MV-4-11 (cell line): ENCODE results near the gene DNAJC11.
A peak's percentile ranks its signal among the peaks of the same experiment; 100 is the strongest.
"Not testable (repeated sequence)": the region's sequence is repeated elsewhere in the genome, so short reads cannot be mapped to it uniquely, and the experiment has no call there.

Experiments
- DNase-seq: peaks from one replicate; lab custom pipeline; 2025; lab: John Stamatoyannopoulos, UW

Gene DNAJC11, protein sequence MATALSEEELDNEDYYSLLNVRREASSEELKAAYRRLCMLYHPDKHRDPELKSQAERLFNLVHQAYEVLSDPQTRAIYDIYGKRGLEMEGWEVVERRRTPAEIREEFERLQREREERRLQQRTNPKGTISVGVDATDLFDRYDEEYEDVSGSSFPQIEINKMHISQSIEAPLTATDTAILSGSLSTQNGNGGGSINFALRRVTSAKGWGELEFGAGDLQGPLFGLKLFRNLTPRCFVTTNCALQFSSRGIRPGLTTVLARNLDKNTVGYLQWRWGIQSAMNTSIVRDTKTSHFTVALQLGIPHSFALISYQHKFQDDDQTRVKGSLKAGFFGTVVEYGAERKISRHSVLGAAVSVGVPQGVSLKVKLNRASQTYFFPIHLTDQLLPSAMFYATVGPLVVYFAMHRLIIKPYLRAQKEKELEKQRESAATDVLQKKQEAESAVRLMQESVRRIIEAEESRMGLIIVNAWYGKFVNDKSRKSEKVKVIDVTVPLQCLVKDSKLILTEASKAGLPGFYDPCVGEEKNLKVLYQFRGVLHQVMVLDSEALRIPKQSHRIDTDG

DNA sequence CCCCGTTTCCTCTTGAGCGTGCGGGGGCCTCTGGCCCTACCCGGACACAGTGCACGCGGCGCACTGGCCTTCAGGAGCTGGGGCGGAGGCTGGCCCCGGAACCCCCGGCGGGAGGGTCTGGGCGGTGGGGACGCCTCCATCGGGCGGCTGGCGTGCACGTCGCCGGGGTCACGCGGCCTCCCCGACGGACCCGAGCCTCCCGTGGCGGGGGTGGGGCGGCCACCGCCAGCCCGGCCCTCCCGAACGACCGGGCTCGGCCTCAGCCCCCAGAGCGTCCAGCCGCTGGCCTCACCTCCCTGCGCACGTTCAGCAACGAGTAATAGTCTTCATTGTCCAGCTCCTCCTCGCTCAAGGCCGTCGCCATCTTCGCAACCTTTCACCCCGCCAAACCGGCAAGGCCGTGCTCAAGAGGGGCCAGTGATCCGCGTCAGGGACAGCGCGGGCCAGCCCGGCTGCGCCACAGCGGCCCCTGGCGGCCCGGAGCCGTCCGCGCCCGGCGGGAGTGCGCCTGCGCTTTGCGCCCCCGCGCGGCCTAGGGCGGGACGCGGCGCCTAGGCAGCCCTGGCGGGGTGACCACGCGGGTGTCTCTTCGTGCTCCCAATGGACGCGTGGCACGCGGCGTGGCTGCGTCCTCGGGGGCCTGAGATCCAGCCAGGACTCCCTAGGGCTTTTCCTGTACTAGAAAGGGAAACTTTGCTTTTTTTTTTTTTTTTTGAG, at the start of gene DNAJC11:
DNAJC11 (minus strand) TSS at position 380 of the 717 bp plus-strand sequence; CDS start at position 364, 16 bp downstream.
- peak; percentile 78 for DNase-seq

DNA sequence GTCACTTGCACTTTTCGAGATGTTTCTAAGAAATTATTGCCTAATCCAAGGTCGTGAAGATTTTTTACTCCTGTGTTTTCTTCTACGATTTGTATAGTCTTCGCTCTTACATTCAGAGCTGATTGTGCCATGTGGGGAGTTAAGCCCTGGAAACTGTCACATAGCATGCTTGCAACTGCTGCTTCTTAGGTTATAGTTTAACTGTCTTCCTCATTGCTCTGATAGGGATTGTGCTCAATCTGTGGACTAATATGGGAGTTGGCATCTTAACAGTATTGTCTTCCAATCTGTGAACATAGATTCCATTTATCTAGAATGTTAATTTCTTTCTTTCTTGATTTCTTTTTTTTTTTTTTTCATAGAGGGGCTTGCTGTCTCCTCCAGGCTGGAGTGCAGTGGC, 48.9 kb upstream of the DNAJC11 start:
- DNase-seq, result peak; percentile 13

DNA sequence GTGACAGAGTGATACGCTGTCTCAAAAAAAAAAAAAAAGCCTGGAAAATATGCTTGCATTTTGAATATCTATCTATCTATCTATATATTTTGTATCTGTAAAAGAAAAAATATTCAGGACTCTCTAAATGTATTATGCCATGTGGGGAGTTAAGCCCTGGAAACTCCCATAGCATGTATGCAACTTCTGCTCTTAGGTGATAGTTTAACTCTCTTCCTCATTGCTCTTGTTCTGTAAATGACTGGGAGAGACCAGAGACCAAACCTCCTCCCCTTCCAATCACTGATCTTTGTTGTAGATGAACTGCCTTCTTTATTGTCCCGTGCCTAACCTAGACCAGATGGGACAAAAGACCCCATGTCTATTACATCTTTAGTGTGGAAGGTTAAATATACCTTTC, 46.1 kb upstream of the DNAJC11 start:
- DNase-seq, result peak; percentile 51

DNA sequence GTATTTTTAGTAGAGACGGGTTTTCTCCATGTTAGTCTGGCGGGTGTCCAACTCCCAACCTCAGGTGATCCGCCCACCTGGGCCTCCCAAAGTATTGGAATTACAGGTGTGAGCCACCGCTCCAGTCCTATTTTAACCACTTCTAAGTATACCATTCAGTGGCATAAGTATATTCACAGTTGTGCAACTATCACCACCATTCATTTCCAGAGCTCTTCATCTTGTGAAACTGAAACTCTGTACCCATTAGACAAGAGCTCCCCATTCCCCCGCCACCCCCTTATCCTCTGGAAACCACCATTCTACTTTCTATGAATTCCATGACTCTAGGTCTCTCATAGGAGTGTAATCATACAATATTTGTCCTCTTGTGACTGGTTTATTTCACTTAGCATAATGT, 43.5 kb upstream of the DNAJC11 start:
- peak; percentile 77 for DNase-seq

DNA sequence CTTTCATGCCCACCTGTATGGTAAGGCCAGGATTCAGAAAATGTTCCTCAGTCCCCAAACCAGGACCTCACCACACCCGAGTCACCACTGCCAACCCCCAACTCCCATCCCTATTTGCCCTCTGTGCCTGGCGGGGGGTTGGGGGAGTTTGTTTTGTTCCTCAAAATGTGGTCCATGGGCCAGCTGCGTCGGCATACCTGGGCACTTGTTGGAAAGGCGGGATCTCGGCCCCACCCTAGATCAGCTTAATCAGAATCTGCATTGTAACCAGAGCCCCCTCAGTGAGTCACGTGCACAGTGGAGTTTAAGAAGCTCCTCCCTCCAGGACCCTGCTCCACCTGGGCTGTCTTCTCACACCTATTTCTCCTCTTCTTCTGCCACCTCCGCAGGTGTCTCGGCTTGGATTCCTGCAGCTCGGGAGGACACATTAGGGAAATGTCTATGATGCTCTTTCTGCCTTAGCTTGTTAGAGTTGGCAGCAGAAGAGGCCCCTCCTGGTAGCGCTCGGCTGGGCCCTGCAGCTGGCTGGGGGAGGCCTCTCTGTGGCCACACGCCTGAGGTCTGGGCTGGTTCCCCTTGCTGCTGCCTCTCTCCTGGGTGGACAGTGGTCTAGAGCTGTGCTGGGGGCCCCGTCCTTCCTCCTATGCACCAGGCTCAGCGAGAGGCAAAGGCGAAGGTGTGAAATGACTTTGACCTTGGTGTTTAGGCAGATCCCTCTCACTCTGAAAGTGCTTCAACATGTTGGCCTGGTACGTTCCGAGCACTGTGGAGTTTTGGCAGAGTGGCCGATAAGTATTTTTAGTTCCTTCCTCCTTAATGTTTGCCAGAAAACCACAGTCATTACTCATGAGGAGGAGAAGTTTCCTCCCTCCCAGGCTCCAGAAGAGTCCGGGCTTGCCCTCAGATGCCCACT, 41.8 kb upstream of the DNAJC11 start:
- peak; percentile 93 for DNase-seq

DNA sequence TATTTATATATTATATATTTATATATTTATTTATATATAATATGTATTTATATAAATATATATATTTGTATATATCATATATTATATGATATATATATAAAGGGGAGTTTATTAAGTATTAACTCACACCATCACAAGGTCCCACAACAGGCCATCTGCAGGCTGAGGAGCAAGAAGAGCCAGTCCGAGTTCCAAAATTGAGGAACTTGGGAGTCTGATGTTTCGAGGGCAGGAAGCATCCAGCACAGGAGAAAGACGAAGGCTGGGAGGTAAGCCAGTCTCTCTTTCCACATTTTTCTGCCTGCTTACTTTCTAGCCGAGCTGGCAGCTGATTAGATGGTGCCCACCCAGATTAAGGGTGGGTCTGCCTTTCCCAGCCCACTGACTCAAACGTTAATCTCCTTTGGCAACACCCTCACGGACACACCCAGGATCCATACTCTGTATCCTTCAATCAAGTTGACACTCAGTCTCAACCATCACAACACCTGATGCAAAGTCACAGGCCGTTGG, 41.1 kb upstream of the DNAJC11 start:
- DNase-seq, result peak; percentile 28

DNA sequence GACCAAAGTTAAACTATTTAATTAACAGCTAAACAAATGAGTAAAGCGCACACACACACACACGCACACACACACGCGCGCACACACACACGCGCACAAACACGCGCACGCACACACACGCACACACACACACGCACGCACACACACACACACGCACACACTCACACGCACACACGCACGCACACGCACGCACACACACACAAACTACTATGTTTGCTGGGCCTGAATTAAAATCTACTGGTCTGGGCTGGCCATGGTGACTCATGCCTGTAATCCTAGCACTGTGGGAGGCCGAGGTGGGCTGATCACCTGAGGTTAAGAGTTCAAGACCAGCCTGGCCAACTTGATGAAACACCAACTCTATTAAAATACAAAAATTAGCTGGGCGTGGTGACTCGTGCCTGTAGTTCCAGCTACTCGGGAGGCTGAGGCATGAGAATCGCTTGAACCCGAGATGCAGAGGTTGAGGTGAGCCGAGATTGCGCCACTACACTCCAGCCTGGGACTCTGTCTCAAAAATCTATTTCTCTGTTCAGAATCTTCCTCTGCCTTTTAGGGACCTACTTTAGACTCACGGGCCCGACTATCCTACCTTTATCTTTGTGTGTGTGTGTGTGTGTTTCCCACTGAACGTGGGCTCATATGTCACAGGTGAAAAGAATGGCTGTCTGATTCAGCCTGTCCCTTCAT, 37.5 kb upstream of the DNAJC11 start:
- DNase-seq, result no peak

DNA sequence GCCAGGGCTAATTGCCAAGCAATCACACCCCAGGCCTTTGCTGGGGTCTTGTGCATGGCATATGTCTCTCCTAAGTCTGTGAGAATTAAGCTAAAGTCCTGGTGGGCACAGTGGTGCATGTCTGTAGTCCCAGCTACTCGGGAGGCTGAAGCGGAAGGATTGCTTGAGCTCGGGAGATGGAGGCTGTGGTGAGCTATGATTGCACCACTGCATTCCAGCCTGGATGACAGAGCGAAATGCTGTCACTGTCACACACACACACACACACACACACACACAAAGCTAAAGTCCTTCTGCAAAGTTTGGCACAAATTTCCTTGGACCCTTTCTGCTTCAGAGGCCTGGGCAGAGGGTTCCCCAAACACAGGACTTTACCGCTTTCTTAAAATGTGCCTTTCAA, 31.3 kb upstream of the DNAJC11 start:
- no peak for DNase-seq

DNA sequence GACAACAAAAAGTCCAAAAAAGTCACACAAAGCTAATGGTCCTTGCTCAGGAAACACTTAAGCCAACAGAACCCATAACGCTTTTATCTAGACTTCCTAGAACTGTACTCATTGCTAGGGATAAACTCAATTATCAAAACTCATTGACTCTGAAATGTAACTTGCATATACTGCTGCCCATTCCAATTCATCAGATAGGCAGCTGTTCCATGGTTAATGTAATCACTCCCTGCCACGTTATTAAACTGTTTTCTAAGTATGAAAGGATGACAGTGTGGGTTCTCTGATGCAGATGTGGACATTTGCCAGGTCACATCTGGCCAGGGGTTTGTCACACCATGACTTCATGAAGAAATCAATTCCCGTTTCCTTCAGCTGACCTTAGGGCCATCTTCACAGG, 30.3 kb upstream of the DNAJC11 start:
- DNase-seq, result no peak

DNA sequence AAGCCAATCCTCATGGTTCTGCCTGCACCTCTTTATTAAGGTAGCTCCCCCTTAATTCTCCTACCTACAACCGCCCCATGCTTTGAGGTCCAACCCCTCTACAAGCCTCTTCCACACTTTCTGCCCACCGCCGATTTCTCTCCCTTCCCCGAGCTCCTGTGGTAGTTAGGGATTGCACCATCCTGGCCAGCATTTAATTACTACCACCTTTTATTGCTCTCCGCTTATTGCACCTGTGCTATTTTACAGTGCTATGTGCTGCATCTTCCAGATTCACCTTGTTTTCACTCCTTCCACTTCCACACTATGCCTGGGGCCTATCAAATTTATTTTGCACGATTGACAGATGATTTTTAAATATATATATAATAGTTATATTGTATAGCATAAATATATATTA, 29.3 kb upstream of the DNAJC11 start:
- DNase-seq, result no peak

DNA sequence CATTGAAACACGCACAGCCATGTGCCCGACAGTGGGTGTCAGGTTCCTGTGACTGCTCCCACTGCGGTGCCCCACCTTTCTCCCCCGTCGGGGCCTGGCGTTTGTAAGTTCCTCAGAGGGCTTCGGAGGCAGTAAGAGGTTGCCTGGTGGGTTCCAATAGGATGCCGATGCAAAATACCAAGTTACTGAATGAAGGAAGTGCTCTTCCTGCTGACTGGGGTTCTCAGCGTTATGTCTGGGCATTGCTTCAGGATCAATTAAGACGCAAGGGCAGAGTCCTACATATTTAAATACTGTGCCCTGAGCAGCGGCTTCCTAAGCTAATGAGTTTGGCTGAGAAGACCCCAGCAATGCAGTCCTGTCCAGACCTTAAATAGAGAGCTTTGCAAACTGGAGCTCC, 28.9 kb upstream of the DNAJC11 start:
- DNase-seq, result no peak

DNA sequence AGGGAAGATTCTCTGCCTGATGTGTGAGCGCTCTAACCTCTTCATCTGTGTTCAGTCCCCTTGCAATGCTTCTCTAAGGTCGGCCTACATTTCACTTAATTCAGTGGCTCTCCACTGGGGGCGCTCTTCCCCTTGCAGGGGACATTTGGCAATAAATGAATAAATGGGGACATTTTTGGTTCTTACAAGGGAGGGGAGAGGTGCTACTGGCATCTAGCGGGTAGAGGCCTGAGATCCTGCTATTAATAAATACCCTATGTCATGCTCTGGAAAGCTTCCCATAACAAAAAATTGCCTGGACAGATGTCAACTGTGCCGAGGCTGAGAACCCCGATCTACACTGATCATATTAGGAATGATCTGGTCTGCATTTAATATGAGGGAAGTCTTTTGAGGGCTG, 25.9 kb upstream of the DNAJC11 start:
- peak; percentile 74 for DNase-seq

DNA sequence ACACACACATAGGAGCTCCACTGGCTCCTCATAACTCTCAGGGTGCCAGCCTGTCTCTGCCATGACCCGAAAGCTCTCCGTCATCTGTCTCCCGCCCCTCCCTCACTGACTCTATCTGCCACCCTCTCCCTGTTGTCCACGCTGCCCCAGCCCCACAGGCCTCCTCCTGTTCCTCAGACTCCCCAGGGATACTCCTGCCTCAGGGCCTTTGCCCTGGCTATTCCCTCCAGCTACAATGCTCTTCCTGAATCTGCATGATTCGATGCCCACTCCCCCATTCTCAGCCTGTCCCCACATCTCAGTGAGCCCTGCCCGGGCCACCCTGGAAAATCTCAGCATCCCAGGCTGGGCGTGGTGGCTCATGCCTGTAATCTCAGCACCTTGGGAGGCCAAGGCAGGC, 24.6 kb upstream of the DNAJC11 start:
- no peak for DNase-seq

DNA sequence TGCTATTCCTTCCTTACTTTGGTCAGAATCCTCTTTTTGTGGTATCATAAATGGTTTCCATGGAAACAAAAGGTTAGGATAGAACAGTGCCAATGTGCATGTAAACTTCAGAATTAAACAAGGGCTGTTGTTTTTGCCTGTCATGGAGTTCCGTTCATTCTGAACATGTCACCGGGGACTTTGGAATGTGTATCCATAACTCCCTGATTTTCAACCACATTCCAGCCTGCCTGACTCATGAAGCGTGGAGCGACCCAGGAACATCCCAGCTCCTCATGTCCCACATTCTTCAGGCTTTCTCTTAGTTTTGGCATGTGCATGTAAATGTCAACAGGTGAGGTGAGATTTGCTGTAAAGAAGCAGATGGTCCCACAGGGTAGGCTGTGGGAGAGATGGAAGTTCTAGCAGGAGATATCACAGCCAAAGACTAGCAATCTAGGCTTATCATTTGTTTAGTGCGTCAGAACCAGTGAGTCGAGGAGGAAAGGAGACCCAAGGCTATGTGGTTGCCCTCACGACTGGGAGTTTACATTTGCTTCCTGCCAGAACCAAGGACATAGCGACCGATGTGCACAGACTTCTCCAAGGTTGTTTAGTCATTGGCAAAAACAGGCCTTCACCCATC, 23.0 kb upstream of the DNAJC11 start:
- no peak for DNase-seq

DNA sequence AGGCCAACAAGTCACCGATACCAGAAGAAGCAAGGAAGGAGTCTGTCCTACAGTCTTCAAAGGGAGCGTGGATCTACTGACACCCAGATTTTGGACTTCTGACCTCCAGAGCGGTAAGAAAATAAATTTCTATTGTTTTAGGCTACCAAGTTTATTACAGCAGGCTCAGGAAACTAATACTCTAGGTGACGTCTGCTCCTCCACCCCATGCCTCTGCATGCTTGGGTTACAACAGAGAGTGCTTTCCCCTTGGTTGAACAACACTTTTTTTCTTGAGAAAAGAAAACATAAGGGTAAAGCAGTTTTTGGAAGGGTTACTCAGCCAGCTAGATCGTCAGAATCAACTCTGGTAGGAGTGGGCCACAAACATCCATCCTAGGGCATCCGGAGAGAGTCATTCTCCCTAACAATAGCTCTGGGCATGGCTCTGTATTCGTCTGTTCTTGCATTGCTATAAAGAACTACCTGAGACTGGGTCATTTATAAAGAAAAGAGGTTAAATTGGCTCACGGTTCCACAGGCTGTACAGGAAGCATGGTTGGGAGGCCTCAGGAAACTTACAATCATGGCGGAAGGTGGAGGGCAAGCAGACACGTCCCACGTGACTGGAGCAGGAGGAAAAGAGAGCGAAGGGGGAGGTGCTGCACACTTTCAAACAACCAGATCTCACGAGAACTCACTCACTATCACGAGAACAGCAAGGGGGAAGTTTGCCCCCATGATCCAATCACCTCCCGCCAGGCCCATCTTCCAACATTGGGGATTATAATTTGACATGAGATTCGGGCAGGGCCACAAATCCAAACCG, 22.2 kb upstream of the DNAJC11 start:
- no peak for DNase-seq

DNA sequence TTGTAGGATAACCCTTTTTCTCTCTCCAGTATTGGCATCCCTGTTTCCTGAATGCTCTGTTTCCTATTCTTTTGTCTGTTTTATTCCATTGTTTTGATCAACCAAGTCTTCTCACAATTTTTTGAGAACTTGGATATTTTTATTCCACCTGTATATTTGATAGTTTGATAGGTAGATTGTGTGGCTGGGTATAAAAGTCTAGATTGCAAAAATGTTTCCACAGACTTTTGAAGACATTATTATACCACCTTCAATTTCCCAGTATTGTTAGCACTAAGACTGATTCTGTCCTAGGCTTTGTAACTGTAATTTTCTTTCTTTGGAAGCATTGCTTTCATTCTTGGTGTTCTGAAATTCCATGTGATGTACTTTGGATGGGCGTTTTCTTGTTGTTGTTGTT, 9.6 kb upstream of the DNAJC11 start:
- no peak for DNase-seq

DNA sequence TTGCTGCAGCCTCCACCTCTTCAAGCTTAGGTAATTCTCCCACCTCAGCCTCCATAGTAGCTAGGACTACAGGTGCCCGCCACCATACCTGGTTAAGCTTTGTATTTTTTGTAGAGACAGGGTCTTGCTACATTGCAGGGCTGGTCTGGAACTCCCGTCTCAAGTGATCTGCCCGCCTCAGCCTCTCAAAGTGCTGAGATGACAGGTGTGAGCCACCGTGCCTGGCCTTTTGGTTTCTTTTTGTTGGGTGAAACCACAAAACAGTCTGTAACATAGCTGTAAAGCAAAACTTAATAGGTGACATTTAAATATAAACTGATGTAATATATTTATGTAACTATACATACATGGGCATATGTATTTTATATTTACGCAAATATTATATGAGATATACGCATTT, 3.1 kb upstream of the DNAJC11 start:
- no peak for DNase-seq

DNA sequence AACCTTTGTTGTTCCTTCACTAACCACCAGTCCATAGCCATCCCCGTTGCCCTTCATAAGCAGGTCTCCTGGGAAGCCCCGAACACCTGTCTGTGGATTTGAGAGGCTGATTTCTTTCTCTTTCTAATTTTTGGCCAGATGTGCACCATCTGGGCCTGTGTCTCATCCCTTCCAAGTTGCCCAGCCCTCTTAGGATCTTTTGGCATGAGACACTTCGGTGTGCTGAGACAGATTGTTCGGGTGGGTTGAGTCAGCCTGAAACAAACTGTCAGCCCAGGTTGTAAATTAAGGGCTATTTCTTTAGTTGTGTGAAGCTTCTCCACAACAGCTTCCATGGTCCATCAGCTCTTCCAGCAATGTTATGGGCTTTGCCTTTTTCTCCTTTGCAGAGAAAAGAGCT, 1.4 kb upstream of the DNAJC11 start:
- no peak for DNase-seq

DNA sequence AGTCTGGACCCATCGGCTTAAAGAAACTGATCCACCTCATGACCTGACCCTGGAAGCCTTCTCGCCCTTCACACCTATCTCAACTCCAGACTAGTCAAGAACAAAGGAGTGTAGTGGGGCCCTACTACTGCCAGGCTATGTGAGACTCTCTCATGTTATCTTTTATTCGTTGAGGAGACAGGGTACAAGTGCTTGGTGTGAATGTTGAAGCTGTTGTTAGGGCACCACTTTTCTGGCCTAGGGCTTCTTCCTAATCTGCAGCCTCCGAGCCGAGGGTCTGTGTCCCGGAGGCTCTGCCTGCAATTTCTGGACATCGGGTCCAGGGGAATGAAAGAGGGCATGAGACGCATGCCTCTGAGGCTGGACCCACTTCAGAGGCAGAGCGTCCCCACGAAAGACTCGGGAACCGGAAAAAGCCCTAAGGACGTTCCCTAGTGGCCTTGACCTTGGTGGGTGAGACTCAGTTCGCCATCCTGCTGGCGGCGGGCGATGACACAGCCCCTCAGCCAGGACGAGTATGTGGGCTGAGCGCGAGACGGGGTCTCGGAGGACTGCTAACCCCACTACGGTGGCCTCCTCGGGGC, 671 bp downstream of the DNAJC11 start:
- DNase-seq, result no peak

DNA sequence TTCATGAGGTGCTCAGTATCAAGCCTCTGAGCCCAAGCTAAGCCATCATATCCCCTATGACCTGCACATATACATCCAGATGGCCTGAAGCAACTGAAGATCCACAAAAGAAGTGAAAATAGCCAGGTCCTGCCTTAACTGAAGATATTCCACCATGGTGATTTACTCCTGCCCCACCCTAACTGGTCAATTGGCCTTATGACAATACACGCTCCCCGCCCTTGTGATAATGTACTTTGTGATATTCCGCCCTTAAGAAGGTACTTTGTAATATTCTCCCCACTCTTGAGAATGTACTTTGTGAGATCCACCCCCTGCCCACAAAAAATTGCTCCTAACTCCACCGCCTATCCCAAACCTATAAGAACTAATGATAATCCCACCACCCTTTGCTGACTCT, 1.7 kb downstream of the DNAJC11 start:
- not testable (repeated sequence) for DNase-seq
